ENCODE measurements around the gene CENPQ.

Gene CENPQ

DNA sequence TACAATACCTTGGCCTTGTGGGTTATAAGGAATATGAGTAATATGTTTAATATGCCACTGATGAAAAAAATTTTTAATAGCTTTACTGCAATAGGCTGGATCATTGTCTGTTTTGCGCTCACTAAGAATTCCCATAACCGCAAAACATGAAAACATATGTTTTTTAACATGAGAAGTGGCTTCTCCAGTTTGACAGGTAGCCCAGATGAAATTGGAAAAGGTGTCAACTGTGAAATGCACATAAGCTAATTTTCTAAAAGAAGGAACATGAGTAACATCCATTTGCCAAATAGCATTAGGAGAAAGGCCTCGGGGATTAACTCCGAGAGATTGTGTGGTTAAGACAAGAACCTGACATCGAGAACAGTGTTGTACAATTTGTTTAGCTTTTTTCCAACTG lies 41.5 kb downstream of the CENPQ start:
- Histone ChIP-seq H3K9ac (ENCODE audit: low read length) (no peak overlapping the region), H3K4me3 (ENCODE audit: low read depth, low read length) (no peak overlapping the region), H3K9me3 (ENCODE audit: control insufficient read depth, insufficient read depth, low read depth, low read length) (peaks cover 11% of the 10 kb centered on the region; the same call in 1 of the 2 replicates), H3K36me3 (ENCODE audit: control insufficient read depth, insufficient read depth, low read length) (no peaks in the 10 kb centered on the region), H3K27me3 (ENCODE audit: control insufficient read depth, insufficient read depth, low read length) (no peaks in the 10 kb centered on the region), H3K27ac (ENCODE audit: low read depth, low read length) (no peak overlapping the region), H3K4me1 (ENCODE audit: control insufficient read depth, insufficient read depth, low read length) (no peaks in the 10 kb centered on the region)

DNA sequence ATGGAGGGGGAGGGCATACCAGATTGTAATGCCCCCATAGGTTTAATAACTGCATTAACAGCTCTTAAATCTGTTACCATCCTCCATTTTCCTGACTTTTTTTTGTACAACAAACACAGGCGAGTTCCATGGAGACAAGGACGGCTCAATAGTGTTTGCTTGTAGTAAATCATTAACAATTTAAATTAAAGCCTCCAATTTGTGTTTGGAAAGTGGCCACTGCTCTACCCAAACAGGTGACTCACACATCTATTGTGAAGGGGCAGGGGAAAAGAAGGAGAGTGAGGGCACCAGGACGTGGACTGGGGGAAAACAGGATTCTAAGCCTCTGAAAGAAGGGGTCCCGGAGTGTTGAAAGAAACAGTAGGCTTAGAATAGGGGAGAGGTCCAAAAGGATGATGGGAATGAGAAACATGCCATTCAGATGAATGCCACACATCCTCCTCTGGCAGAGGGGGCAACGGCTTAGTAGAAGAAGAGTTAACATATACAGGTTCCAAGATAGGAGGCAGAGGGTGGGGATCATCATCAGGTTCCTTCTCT lies 43.5 kb downstream of the CENPQ start:
- no peaks in the 10 kb centered on the region for H3K27me3 ChIP-seq (ENCODE audit: control insufficient read depth, insufficient read depth, low read length)
- no peak overlapping the region for H3K4me3 ChIP-seq (ENCODE audit: low read depth, low read length)
- no peak overlapping the region for H3K27ac ChIP-seq (ENCODE audit: low read depth, low read length)
- no peak overlapping the region for H3K9ac ChIP-seq (ENCODE audit: low read length)
- H3K4me1 ChIP-seq (ENCODE audit: control insufficient read depth, insufficient read depth, low read length) = no peaks in the 10 kb centered on the region
- H3K36me3 ChIP-seq (ENCODE audit: control insufficient read depth, insufficient read depth, low read length) = no peaks in the 10 kb centered on the region
- H3K9me3 ChIP-seq (ENCODE audit: control insufficient read depth, insufficient read depth, low read depth, low read length) = peaks cover 11% of the 10 kb centered on the region; the same call in 1 of the 2 replicates

DNA sequence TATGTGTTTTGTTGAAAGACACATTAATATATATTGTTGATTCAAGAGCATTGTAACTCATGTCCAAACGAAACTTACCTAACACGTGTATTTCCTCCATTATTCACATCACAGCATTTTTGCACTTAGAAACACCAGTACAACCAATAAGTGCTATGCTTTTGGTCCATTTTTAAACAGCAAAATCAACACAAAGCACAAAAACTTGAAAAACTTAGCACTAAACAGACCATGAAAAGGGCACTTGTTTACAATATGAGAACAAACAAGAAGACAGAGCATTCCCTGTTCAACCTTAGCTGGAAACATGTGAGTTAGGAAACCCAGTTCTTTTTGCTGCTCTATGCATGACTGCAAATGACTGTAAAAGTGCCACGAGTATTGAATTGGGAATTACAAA lies 46.2 kb downstream of the CENPQ start:
- H3K4me3 ChIP-seq (ENCODE audit: low read depth, low read length) = no peak overlapping the region
- H3K36me3 ChIP-seq (ENCODE audit: control insufficient read depth, insufficient read depth, low read length) = no peaks in the 10 kb centered on the region
- no peaks in the 10 kb centered on the region for H3K4me1 ChIP-seq (ENCODE audit: control insufficient read depth, insufficient read depth, low read length)
- H3K9me3 ChIP-seq (ENCODE audit: control insufficient read depth, insufficient read depth, low read depth, low read length) = peaks cover 11% of the 10 kb centered on the region; the same call in 1 of the 2 replicates
- no peak overlapping the region for H3K9ac ChIP-seq (ENCODE audit: low read length)
- no peaks in the 10 kb centered on the region for H3K27me3 ChIP-seq (ENCODE audit: control insufficient read depth, insufficient read depth, low read length)
- no peak overlapping the region for H3K27ac ChIP-seq (ENCODE audit: low read depth, low read length)

DNA sequence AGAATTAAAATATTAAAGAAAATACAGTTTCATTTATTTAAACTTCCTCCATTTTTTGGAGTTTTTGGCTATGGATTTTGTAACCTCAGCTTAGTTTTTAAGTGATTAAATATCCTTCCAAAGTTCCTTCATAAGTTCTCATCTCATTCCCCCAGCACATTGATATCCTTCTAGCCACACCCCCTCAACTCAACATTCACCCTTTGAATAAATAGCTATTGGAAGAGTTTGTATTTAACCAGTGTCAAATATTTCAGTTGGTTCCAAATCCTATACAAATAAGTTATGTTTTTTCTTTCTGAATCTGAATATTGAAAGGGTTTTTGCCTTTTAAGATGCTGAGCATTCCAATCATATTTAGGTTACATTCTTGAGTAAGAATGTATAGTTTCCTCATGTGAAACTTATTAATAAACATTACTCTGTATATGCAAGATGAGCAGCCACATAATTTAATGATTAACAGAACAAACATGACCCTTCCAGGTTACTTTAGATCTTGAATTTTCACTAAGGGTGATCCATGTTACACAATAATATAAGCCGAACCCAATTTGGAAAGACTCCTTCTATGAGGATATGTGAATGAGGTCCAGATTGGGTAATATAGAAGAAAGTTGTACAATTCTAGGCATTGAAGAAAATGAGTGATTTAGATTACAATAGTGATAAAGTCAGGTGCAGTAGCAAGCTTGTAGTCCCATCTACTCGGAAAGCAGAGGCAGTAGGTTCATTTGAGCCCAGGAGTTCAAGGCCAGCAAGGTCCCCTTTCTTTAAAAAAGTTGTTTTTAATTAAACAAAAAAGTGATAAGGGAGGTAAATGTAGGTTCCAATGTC lies 50.2 kb downstream of the CENPQ start:
- no peaks in the 10 kb centered on the region for H3K4me1 ChIP-seq (ENCODE audit: control insufficient read depth, insufficient read depth, low read length)
- no peaks in the 10 kb centered on the region for H3K27me3 ChIP-seq (ENCODE audit: control insufficient read depth, insufficient read depth, low read length)
- H3K27ac ChIP-seq (ENCODE audit: low read depth, low read length) = no peak overlapping the region
- no peak overlapping the region for H3K9ac ChIP-seq (ENCODE audit: low read length)
- H3K4me3 ChIP-seq (ENCODE audit: low read depth, low read length) = no peak overlapping the region
- peaks cover 4% of the 10 kb centered on the region; the same call in 1 of the 2 replicates for H3K9me3 ChIP-seq (ENCODE audit: control insufficient read depth, insufficient read depth, low read depth, low read length)
- H3K36me3 ChIP-seq (ENCODE audit: control insufficient read depth, insufficient read depth, low read length) = no peaks in the 10 kb centered on the region

DNA sequence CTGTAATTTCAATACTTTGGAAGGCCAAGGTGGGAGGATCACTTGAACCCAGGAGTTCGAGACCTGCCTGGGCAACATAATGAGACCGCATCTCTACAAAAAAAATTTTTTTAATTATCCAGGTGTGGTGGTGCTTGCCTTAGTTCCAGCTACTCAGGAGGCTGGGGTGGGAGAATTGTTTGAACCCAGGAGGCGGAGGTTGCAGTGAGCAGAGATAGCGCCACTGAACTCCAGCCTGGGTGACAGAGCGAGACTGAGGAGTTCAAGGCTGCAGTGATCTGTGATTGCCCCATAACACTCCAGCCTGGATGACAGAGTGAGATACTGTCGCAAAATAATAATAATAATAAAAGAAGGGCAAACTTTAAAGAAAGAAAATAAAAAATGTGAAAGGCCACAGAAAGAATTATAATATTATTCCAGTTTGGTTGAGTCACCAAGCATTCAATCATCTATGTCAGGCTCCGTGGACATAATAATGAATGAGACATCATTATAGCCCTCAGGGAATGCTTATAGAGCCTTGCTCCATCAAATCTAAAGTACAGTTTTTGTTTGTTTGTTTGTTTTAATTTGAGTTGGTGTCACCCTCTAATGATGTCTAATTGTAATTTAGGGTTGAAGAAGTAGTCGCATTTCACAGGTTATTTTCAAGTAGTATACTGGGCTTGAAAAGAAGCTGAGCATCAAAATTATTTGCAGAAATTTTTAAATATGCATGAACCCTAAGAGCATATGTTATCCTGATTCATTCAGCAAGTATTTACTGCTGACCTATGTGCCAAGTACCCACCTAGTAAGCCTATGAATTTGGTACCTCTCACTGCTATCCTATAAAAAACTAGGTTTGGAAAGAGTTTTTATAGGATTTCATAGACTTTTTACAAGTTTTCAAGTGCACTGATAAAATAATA lies 51.7 kb downstream of the CENPQ start:
- Histone ChIP-seq H3K27me3 (ENCODE audit: control insufficient read depth, insufficient read depth, low read length) (no peaks in the 10 kb centered on the region), H3K9ac (ENCODE audit: low read length) (no peak overlapping the region), H3K27ac (ENCODE audit: low read depth, low read length) (no peak overlapping the region), H3K9me3 (ENCODE audit: control insufficient read depth, insufficient read depth, low read depth, low read length) (no peaks in the 10 kb centered on the region), H3K4me3 (ENCODE audit: low read depth, low read length) (no peak overlapping the region), H3K4me1 (ENCODE audit: control insufficient read depth, insufficient read depth, low read length) (no peaks in the 10 kb centered on the region), H3K36me3 (ENCODE audit: control insufficient read depth, insufficient read depth, low read length) (no peaks in the 10 kb centered on the region)

DNA sequence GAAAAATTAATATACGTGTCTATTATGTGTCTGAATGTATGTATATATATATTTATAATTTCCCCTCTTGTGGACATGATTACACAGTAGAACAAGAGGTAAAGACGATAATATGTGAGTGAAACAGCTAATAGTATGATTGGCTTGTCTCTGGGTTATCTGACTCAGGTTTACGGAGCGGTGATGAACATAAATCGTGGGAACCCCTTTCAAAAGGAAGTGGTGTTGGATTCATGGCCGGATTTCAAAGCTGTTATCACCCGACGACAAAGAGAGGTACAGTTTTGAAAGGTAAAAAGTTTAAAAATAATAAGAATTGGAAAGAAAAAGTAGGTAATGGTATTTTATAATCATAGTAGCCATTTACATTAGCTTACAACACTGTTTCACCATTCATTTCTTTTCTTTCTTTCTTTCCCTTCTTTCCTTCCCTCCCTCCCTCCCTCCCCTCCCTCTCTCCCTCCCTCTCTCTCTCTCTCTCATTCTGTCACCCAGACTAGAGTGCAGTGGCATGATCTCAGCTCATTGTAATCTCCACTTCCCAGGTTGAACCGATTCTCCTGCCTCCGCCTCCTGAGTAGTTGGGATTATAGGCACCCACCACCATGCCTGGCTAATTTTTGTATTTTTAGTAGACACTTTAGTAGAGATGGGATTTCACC lies 52.4 kb downstream of the CENPQ start:
- H3K4me3 ChIP-seq (ENCODE audit: low read depth, low read length) = no peak overlapping the region
- H3K27me3 ChIP-seq (ENCODE audit: control insufficient read depth, insufficient read depth, low read length) = no peaks in the 10 kb centered on the region
- no peaks in the 10 kb centered on the region for H3K9me3 ChIP-seq (ENCODE audit: control insufficient read depth, insufficient read depth, low read depth, low read length)
- H3K36me3 ChIP-seq (ENCODE audit: control insufficient read depth, insufficient read depth, low read length) = no peaks in the 10 kb centered on the region
- H3K9ac ChIP-seq (ENCODE audit: low read length) = no peak overlapping the region
- no peaks in the 10 kb centered on the region for H3K4me1 ChIP-seq (ENCODE audit: control insufficient read depth, insufficient read depth, low read length)
- H3K27ac ChIP-seq (ENCODE audit: low read depth, low read length) = no peak overlapping the region

DNA sequence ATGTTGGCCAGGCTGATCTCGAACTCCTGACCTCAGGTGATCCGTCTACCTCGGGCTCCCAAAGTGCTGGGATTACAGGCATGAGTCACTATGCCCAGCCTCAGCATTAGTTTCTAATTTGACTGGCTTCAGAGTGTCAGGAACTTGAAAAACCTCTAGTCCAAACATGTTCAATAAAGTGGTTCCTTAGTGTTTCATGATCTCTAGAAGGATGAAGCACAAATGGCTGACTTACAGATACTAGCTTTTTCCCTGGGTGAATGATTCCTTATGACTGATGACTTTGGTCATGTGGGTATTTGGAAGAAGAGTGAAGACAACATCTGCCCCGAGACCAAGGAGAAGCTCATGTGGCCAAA lies 53.0 kb downstream of the CENPQ start:
- Histone ChIP-seq H3K36me3 (ENCODE audit: control insufficient read depth, insufficient read depth, low read length) (no peaks in the 10 kb centered on the region), H3K27me3 (ENCODE audit: control insufficient read depth, insufficient read depth, low read length) (no peaks in the 10 kb centered on the region), H3K4me1 (ENCODE audit: control insufficient read depth, insufficient read depth, low read length) (no peaks in the 10 kb centered on the region), H3K9ac (ENCODE audit: low read length) (no peak overlapping the region), H3K4me3 (ENCODE audit: low read depth, low read length) (no peak overlapping the region), H3K27ac (ENCODE audit: low read depth, low read length) (no peak overlapping the region), H3K9me3 (ENCODE audit: control insufficient read depth, insufficient read depth, low read depth, low read length) (no peaks in the 10 kb centered on the region)

DNA sequence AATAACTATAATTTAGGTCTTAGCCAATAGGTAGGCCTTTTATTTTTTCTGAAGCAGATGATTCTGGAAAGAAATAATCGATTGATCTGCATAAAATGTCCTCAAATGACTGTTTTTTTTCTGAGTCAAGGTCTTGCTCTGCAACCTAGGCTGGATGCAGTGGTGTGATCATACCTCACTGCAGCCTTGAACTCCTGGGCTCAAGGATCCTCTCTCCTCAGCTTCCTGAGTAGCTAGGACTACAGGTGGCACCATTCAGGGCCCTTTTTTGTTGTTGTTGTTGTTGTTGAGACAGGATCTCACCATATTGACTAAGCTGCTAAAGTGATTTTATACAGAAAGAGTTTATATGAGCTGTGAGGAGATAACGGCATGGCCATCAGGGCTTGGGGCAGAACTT lies 54.7 kb downstream of the CENPQ start:
- Histone ChIP-seq H3K27ac (ENCODE audit: low read depth, low read length) (no peak overlapping the region), H3K27me3 (ENCODE audit: control insufficient read depth, insufficient read depth, low read length) (no peaks in the 10 kb centered on the region), H3K4me3 (ENCODE audit: low read depth, low read length) (no peak overlapping the region), H3K9ac (ENCODE audit: low read length) (no peak overlapping the region), H3K9me3 (ENCODE audit: control insufficient read depth, insufficient read depth, low read depth, low read length) (no peaks in the 10 kb centered on the region), H3K4me1 (ENCODE audit: control insufficient read depth, insufficient read depth, low read length) (no peaks in the 10 kb centered on the region), H3K36me3 (ENCODE audit: control insufficient read depth, insufficient read depth, low read length) (no peaks in the 10 kb centered on the region)

DNA sequence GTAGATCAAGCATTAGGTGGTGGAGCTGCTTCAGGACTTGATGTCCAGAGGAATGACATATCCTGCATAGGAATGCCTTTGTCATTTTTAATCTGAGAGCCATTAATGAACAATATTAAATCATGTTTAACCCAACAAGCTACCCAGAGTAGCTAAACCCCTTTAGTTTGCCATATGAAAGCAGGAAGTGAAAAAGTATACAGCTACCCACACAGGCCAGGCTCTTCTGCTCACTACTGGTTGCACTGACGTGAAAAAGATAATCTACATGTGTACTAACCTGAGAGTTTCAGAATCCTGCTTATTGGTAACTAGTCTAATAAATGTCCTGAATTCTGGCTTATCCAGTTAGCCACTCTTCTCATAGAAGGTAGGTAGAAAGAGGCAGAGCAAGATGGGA lies 56.5 kb downstream of the CENPQ start:
- H3K36me3 ChIP-seq (ENCODE audit: control insufficient read depth, insufficient read depth, low read length) = no peaks in the 10 kb centered on the region

DNA sequence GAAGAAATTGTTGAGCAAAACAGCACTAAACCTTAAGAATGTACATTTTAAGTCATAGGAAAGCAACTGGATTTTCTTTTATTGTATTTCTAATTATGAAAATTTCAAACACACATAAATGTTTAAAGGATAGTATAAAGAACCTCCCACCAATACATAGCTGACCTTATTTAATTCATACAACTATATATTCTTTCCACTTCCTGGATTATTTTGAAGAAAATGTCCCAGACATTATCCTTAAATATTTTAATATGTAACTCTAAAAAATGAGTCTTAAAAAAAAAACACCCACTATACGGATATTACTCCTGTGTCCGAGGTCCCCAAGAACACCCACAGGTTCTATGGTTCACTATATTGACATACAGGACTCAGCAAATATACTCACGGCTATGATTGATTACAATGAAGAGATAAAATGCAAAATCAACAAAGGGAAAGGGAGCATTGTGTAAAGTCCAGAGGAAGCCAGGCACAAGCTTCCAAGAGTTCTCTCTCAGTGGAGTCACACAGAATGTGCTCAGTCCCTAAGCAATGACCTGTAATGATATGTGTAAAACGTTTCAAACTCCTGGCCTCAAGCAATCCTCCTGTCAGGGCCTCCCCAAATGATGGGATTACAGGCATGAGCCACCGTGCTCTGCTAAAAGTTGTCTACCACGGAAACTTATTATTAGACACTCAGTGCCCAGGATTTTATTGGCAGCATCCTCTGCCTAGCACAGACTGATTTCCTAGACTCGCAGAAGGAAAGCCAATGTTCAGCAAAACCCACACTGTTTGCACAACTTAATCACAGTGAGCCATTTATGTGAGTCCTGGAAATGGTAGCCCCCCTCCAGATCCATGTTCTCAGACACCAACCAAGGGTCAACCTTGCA lies 59.8 kb downstream of the CENPQ start:
- Histone ChIP-seq H3K4me1 (ENCODE audit: control insufficient read depth, insufficient read depth, low read length) (peaks cover 9% of the 10 kb centered on the region), H3K9me3 (ENCODE audit: control insufficient read depth, insufficient read depth, low read depth, low read length) (no peaks in the 10 kb centered on the region), H3K36me3 (ENCODE audit: control insufficient read depth, insufficient read depth, low read length) (no peaks in the 10 kb centered on the region), H3K4me3 (ENCODE audit: low read depth, low read length) (no peak overlapping the region), H3K27ac (ENCODE audit: low read depth, low read length) (no peak overlapping the region), H3K27me3 (ENCODE audit: control insufficient read depth, insufficient read depth, low read length) (no peaks in the 10 kb centered on the region), H3K9ac (ENCODE audit: low read length) (no peak overlapping the region)

More for the DNA sequence above, 56.5 kb downstream of the CENPQ start:
- H3K9ac ChIP-seq (ENCODE audit: low read length) = no peak overlapping the region
- no peaks in the 10 kb centered on the region for H3K4me1 ChIP-seq (ENCODE audit: control insufficient read depth, insufficient read depth, low read length)
- H3K27ac ChIP-seq (ENCODE audit: low read depth, low read length) = no peak overlapping the region
- H3K4me3 ChIP-seq (ENCODE audit: low read depth, low read length) = no peak overlapping the region
- H3K9me3 ChIP-seq (ENCODE audit: control insufficient read depth, insufficient read depth, low read depth, low read length) = no peaks in the 10 kb centered on the region
- H3K27me3 ChIP-seq (ENCODE audit: control insufficient read depth, insufficient read depth, low read length) = no peaks in the 10 kb centered on the region
